GM23338 (cell line): ENCODE data around the gene ALPI. TPM values are rescaled to one million over a fixed set of nuclear protein-coding genes. Genes with fewer than 3 reads are reported as not detected.

Source experiments
- ATAC-seq: fragments of 200-7000 bp; cut with Tn5 transposase; 3 replicates; pipeline ENCODE4 v1.9.1; 2020
- DNase-seq: peaks from one replicate; pipeline ENCODE4 v3.0.0-alpha.2; 2015; ENCODE audit warnings: low spot score
- H2AFZ ChIP-seq: fragments of 200-600 bp; sonication (generic); 2 replicates; pipeline ENCODE4 v1.8.0; 2016; ENCODE audit warnings: antibody characterized with exemption, mild to moderate bottlenecking, moderate library complexity
- H3F3A ChIP-seq: fragments of 200-600 bp; sonication (generic); replicated peaks from 2 replicates; pipeline ENCODE4 v1.8.0; 2017; ENCODE audit warnings: antibody characterized with exemption, mixed run types, low read depth
- H3K27ac ChIP-seq: fragments of 200-600 bp; sonication (generic); 2 replicates; pipeline ENCODE4 v1.6.1; 2016; ENCODE audit warnings: low read depth
- H3K27me3 ChIP-seq: fragments of 200-600 bp; sonication (generic); 2 replicates; pipeline ENCODE4 v1.8.0; 2016; ENCODE audit warnings: mild to moderate bottlenecking, mixed run types, moderate library complexity; ENCODE audit not compliant: insufficient read depth
- H3K36me3 ChIP-seq: fragments of 200-600 bp; sonication (generic); 2 replicates; pipeline ENCODE4 v1.8.0; 2016; ENCODE audit warnings: mild to moderate bottlenecking; ENCODE audit not compliant: insufficient read depth
- H3K4me1 ChIP-seq: fragments of 200-600 bp; sonication (generic); 2 replicates; pipeline ENCODE4 v1.8.0; 2016; ENCODE audit warnings: mild to moderate bottlenecking, moderate library complexity; ENCODE audit not compliant: insufficient read depth
- H3K4me2 ChIP-seq: fragments of 200-600 bp; sonication (generic); 2 replicates; pipeline ENCODE4 v1.7.1; 2017; ENCODE audit warnings: mixed run types
- H3K4me3 ChIP-seq: fragments of 200-600 bp; sonication (generic); 2 replicates; pipeline ENCODE4 v1.6.1; 2016; ENCODE audit warnings: mixed run types
- H3K79me2 ChIP-seq: fragments of 200-600 bp; sonication (generic); replicated peaks from 2 replicates; pipeline ENCODE4 v1.8.0; 2017; ENCODE audit warnings: mild to moderate bottlenecking; ENCODE audit not compliant: insufficient read depth
- H3K9me2 ChIP-seq: fragments of 200-600 bp; sonication (generic); 2 replicates; pipeline ENCODE4 v1.8.0; 2017; ENCODE audit not compliant: insufficient read depth
- H4K20me1 ChIP-seq: fragments of 200-600 bp; sonication (generic); replicated peaks from 2 replicates; pipeline ENCODE4 v1.8.0; 2017; ENCODE audit warnings: mild to moderate bottlenecking; ENCODE audit not compliant: insufficient read depth
- H3K27ac Mint-ChIP-seq: 2 replicates; pipeline ENCODE4 v1.8.0; 2020; ENCODE audit warnings: inconsistent platforms, mild to moderate bottlenecking, moderate library complexity, mixed read lengths
- H3K27me3 Mint-ChIP-seq: 3 replicates; pipeline ENCODE4 v1.8.0; 2022; ENCODE audit warnings: low read depth, mild to moderate bottlenecking, moderate library complexity, mixed read lengths, inconsistent platforms; ENCODE audit not compliant: insufficient read depth, poor library complexity
- H3K36me3 Mint-ChIP-seq: 3 replicates; pipeline ENCODE4 v1.8.0; 2021; ENCODE audit warnings: low read depth, mild to moderate bottlenecking, inconsistent platforms, moderate library complexity, mixed read lengths
- H3K4me1 Mint-ChIP-seq: 3 replicates; pipeline ENCODE4 v1.8.0; 2020; ENCODE audit warnings: mild to moderate bottlenecking, inconsistent platforms, mixed read lengths
- H3K4me3 Mint-ChIP-seq: 3 replicates; pipeline ENCODE4 v1.8.0; 2021; ENCODE audit warnings: moderate library complexity, mild to moderate bottlenecking, inconsistent platforms, mixed read lengths
- H3K9me3 Mint-ChIP-seq: 3 replicates; pipeline ENCODE4 v1.8.0; 2020; ENCODE audit warnings: moderate library complexity, mild to moderate bottlenecking, inconsistent platforms, mixed read lengths
- ETS1 ChIP-seq: IDR thresholded peaks from 2 replicates; pipeline ENCODE4 v1.6.1; 2016; ENCODE audit warnings: antibody characterized with exemption
- EZH2phosphoT487 ChIP-seq: fragments of 200-600 bp; sonication (generic); IDR thresholded peaks from one replicate; pipeline ENCODE4 v1.8.1; 2018; ENCODE audit warnings: antibody characterized with exemption; ENCODE audit not compliant: unreplicated experiment
- JUNB ChIP-seq: IDR thresholded peaks from one replicate; pipeline ENCODE4 v1.6.1; 2016; ENCODE audit warnings: antibody characterized with exemption; ENCODE audit not compliant: unreplicated experiment
- POLR2AphosphoS5 ChIP-seq: IDR thresholded peaks from 2 replicates; pipeline ENCODE4 v1.6.1; 2016; ENCODE audit warnings: antibody characterized with exemption, low read depth
- ZNF462 ChIP-seq: fragments of 250-450 bp; sonication (Bioruptor Pico); IDR thresholded peaks from 2 replicates; pipeline ENCODE4 v1.5.0; 2020; ENCODE audit warnings: mild to moderate bottlenecking, moderate library complexity
- long read RNA-seq: library from polyadenylated mRNA; unstranded; transcript quantifications from one replicate; pipeline ENCODE4 v2.0.0, GENCODE V29; 2020; ENCODE audit not compliant: unreplicated experiment
- polyA plus RNA-seq: library from polyadenylated mRNA; unstranded; fragments of >200 nt; fragmentation: Nextera tagmentation; extraction: Ambion mirVana; gene quantifications from 2 replicates; pipeline ENCODE4 v1.2.1, GENCODE V29; 2016
- total RNA-seq: library from RNA; depleted of rRNA; stranded (reverse); fragments of >200 nt; shearing (Covaris generic); gene quantifications from 2 replicates; pipeline ENCODE4 v1.2.3, GENCODE V29; 2014; rRNA removed

ALPI gene
- total RNA-seq (not detected in 2 replicates), polyA plus RNA-seq (not detected in 2 replicates)
- long read RNA-seq = 0 reads

GRCh38 chr2:232455426-232456255 lies at the start of gene ALPI:
ALPI (plus strand) TSS chr2:232456153; CDS start chr2:232456200, 47 bp downstream.
- ATAC-seq (no peak), DNase-seq (no peak)
- Histone ChIP-seq H3K27me3 (no peaks in the 10 kb centered on the region), H3K27ac (no peak within 1 kb of the TSS), H3K9me2 (no peaks in the 10 kb centered on the region), H3F3A (no peaks in the 10 kb centered on the region), H3K79me2 (no peaks in the 10 kb centered on the region), H3K36me3 (no peaks in the 10 kb centered on the region), H2AFZ (no peak within 1 kb of the TSS), H3K4me2 (no peak within 1 kb of the TSS), H3K4me3 (no peak within 1 kb of the TSS), H4K20me1 (no peaks in the 10 kb centered on the region), H3K4me1 (no peaks in the 10 kb centered on the region)
- Mint-ChIP-seq H3K36me3 (no peaks in the 10 kb centered on the region), H3K27me3 (peaks cover 10% of the 10 kb centered on the region), H3K27ac (no peak within 1 kb of the TSS), H3K9me3 (no peaks in the 10 kb centered on the region), H3K4me3 (no peak within 1 kb of the TSS), H3K4me1 (no peaks in the 10 kb centered on the region)
- TF ChIP-seq JUNB (no peak), EZH2phosphoT487 (no peak), ZNF462 (CRISPR knock-in tag) (no peak), ETS1 (no peak), POLR2AphosphoS5 (no peak)
